GM12892 (cell line): ENCODE measurements around the gene RALA.

Experiments
- POLR2A ChIP-seq: IDR thresholded peaks from 2 replicates; pipeline ENCODE4 v1.6.1; 2011; ENCODE audit warnings: low read depth, low read length, control low read depth
- POLR2AphosphoS5 ChIP-seq: IDR thresholded peaks from 2 replicates; pipeline ENCODE4 v1.6.1; 2011; ENCODE audit warnings: low read depth, low read length, control low read depth
- TAF1 ChIP-seq: IDR thresholded peaks from 2 replicates; pipeline ENCODE4 v1.6.1; 2011; ENCODE audit warnings: low read depth, mild to moderate bottlenecking, control low read depth, low read length, borderline replicate concordance

GRCh38 chr7:39735903-39736302 lies 112.5 kb downstream of the RALA start:
- TF ChIP-seq TAF1 (no peak), POLR2A (no peak), POLR2AphosphoS5 (no peak)
